ENCODE measurements around the gene IPO13.

Gene IPO13

GRCh38 chr1:44012404-44012803, 65.7 kb downstream of the IPO13 start:
- DNase-seq (ENCODE audit: low read depth), result no peak

- DNase-seq (ENCODE audit: low read depth), result no peak
Observed at GRCh38 chr1:44012941-44013609, 66.3 kb downstream of the IPO13 start.

DNA sequence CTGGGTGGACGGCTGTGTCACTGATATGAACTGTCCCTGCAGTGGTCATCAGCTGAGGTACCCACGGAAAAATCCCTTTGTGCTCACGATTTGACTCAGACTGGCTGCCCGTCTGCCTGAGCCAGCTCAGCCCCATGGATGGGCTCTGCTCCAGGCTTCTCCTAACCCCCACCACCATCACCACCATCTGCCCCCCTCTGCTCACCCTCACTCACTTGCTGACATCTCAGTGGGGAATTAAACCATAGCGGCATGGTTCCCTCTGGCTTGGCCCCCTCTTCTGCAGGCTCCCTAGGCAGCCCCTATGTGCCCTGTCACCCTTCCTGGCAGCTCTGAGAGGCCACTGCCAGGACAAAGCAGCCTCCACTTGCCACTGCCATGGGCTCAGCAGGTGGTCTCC, 67.2 kb downstream of the IPO13 start:
- no peak for DNase-seq (ENCODE audit: low read depth)

- DNase-seq (ENCODE audit: low read depth), result no peak
Observed at GRCh38 chr1:44014365-44015104, 67.8 kb downstream of the IPO13 start.

- no peak for DNase-seq (ENCODE audit: low read depth)
Observed at GRCh38 chr1:44015206-44015605, 68.5 kb downstream of the IPO13 start.

DNA sequence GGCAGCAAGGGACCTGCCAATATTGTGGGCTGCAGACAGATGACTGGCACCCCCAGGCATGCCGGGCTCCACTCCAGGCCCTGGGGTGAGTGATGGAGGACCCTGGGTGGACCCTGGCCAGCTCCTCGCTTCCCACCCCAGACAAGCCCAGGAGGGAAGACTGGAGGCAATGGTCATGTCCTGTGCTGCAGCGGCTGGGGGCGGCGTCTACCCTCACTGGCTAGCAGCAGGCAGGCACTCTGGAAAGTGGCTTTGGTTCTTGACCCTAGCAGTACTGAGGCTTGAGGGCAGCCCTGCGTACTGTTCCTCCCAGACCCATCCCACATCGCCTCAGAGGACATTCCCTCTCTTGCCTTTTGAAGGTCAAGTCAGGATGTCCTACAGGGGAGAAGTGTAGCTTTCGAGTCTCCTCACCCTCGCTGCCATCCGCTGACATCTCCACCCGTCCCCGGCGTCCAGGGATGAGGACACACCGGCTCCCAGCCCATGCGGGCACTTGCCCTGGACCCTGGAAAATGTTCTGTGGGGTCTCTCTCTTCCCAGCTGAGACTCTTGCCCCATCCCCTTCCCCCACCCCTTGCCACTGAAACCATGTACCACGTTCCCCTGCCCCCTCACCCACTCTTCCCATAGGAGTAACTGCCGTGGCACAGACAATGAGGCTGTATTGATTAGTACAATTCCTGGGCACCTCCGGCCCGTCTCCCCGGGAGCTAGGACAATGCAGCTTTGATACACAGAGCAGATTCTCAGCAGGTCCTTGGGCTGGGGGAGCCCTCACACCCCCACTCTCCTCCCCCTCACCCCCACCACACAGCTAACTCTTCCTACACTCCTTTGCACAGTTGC, 69.5 kb downstream of the IPO13 start:
- DNase-seq (ENCODE audit: low read depth), result no peak

- DNase-seq (ENCODE audit: low read depth), result no peak
Observed at GRCh38 chr1:44016890-44017400, 70.2 kb downstream of the IPO13 start.
